HepG2 (cell line): ENCODE results near the gene ATP6V0A1. TPM values are rescaled to one million over a fixed set of nuclear protein-coding genes. Genes with fewer than 3 reads are reported as not detected.
A peak's percentile ranks its signal among the peaks of the same experiment; 100 is the strongest.

Experiments
- CBX1 ChIP-seq: IDR thresholded peaks from one replicate; pipeline ENCODE4 v1.6.1; 2016; ENCODE audit warnings: antibody characterized with exemption, low read depth
- EP300 ChIP-seq, 3 experiments: sonication (generic) in 1 of 3; formaldehyde crosslinking in 1 of 3; IDR thresholded peaks; 2 replicates each; pipeline versions ENCODE4 v1.5.1 to v1.6.1; 2011 to 2020; ENCODE audit warnings: low read depth in 2 of 3, low read length in 2 of 3, borderline replicate concordance in 1 of 3, improper control_type of control experiment in 1 of 3, mild to moderate bottlenecking in 1 of 3, missing genetic modification reagents in 1 of 3, moderate library complexity in 1 of 3
- FOXC1 ChIP-seq: sonication (generic); formaldehyde crosslinking; IDR thresholded peaks from 2 replicates; pipeline ENCODE4 v1.8.0; 2022; ENCODE audit warnings: mild to moderate bottlenecking, missing genetic modification reagents, borderline replicate concordance
- HIVEP1 ChIP-seq: sonication (generic); formaldehyde crosslinking; IDR thresholded peaks from 2 replicates; pipeline ENCODE4 v1.4.0; 2020; ENCODE audit warnings: mild to moderate bottlenecking, missing genetic modification reagents
- IRX3 ChIP-seq: sonication (generic); formaldehyde crosslinking; IDR thresholded peaks from 2 replicates; pipeline ENCODE4 v1.8.1; 2023; ENCODE audit warnings: mild to moderate bottlenecking, low read depth, missing genetic modification reagents, borderline replicate concordance
- KAT2B ChIP-seq: fragments of 150-350 bp; IDR thresholded peaks from 2 replicates; pipeline ENCODE4 v1.6.1; 2014; ENCODE audit warnings: low read depth, low read length, borderline replicate concordance
- KDM2A ChIP-seq: sonication (generic); formaldehyde crosslinking; IDR thresholded peaks from 2 replicates; pipeline ENCODE4 v1.4.0; 2020; ENCODE audit warnings: low read depth, missing genetic modification reagents, borderline replicate concordance
- ONECUT2 ChIP-seq: sonication (generic); formaldehyde crosslinking; IDR thresholded peaks from 2 replicates; pipeline ENCODE4 v1.4.0; 2020; ENCODE audit warnings: missing genetic modification reagents
- PHF20 ChIP-seq: sonication (generic); formaldehyde crosslinking; IDR thresholded peaks from 2 replicates; pipeline ENCODE4 v1.5.0; 2020; ENCODE audit warnings: mild to moderate bottlenecking, missing genetic modification reagents
- RFX3 ChIP-seq: IDR thresholded peaks from 2 replicates; pipeline ENCODE4 v1.6.1; 2016; ENCODE audit warnings: missing biosample characterization, missing genetic modification reagents
- SKI ChIP-seq: fragments of 450-650 bp; IDR thresholded peaks from one replicate; pipeline ENCODE4 v1.6.1; 2018; ENCODE audit warnings: mild to moderate bottlenecking; ENCODE audit not compliant: partially characterized antibody
- THAP9 ChIP-seq: sonication (generic); formaldehyde crosslinking; IDR thresholded peaks from 2 replicates; pipeline ENCODE4; 2020; ENCODE audit warnings: missing genetic modification reagents, mild to moderate bottlenecking, borderline replicate concordance
- TMF1 ChIP-seq: sonication (generic); formaldehyde crosslinking; IDR thresholded peaks from 2 replicates; pipeline ENCODE4 v1.8.1; 2022; ENCODE audit warnings: low read depth, missing genetic modification reagents
- ZNF432 ChIP-seq: sonication (generic); formaldehyde crosslinking; IDR thresholded peaks from 2 replicates; pipeline ENCODE4 v1.5.0; 2020; ENCODE audit warnings: missing genetic modification reagents, mild to moderate bottlenecking, borderline replicate concordance
- ZNF598 ChIP-seq: sonication (generic); formaldehyde crosslinking; IDR thresholded peaks from 2 replicates; pipeline ENCODE4 v1.5.1; 2020; ENCODE audit warnings: mild to moderate bottlenecking, missing genetic modification reagents, borderline replicate concordance
- ZNF629 ChIP-seq: sonication (generic); formaldehyde crosslinking; conservative IDR thresholded peaks from 2 replicates; pipeline ENCODE4 v1.5.0; 2020; ENCODE audit warnings: missing genetic modification reagents
- ZNF639 ChIP-seq: conservative IDR thresholded peaks from 2 replicates; pipeline ENCODE4 v1.6.1; 2018; ENCODE audit warnings: missing genetic modification reagents
- ZNF710 ChIP-seq: sonication (generic); formaldehyde crosslinking; IDR thresholded peaks from 2 replicates; pipeline ENCODE4 v1.5.0; 2020; ENCODE audit warnings: mild to moderate bottlenecking, missing genetic modification reagents, borderline replicate concordance
- ZSCAN12 ChIP-seq: sonication (generic); formaldehyde crosslinking; IDR thresholded peaks from 2 replicates; pipeline ENCODE4 v1.9.0; 2021; ENCODE audit warnings: mild to moderate bottlenecking, missing genetic modification reagents
- ZXDC ChIP-seq: sonication (generic); formaldehyde crosslinking; IDR thresholded peaks from 2 replicates; pipeline ENCODE4 v1.5.0; 2020; ENCODE audit warnings: mild to moderate bottlenecking, missing genetic modification reagents
- polyA plus RNA-seq, 8 experiments: library from polyadenylated mRNA; depleted of rRNA in 3 of 8; stranded (reverse) in 7 of 8; unstranded in 1 of 8; fragments of >200 nt; fragmentation: Illumina TruSeq in 4 of 8; extraction: Trizol in 4 of 8; gene quantifications; 2 replicates each; pipeline versions ENCODE4 v1.2.1 to v1.2.3, GENCODE V29; 2011 to 2016; ENCODE audit warnings: low read depth in 4 of 8, missing spikeins in 1 of 8, mixed read lengths in 1 of 8; ENCODE audit not compliant: insufficient read depth in 1 of 8
- total RNA-seq, 5 experiments: library from RNA; depleted of rRNA; stranded (reverse); fragments of >200 nt; fragmentation: Illumina TruSeq; extraction: Trizol; gene quantifications; 2 replicates each; pipeline ENCODE4 v1.2.3, GENCODE V29; 2016; ENCODE audit warnings: low read depth in 1 of 5

The ATP6V0A1 gene
- total and polyA plus RNA-seq, 2 of the 13 experiments (the other 11 are each of a cell fraction or from before 2014, with no cell fraction given): 27.9 to 54.1 TPM

DNA sequence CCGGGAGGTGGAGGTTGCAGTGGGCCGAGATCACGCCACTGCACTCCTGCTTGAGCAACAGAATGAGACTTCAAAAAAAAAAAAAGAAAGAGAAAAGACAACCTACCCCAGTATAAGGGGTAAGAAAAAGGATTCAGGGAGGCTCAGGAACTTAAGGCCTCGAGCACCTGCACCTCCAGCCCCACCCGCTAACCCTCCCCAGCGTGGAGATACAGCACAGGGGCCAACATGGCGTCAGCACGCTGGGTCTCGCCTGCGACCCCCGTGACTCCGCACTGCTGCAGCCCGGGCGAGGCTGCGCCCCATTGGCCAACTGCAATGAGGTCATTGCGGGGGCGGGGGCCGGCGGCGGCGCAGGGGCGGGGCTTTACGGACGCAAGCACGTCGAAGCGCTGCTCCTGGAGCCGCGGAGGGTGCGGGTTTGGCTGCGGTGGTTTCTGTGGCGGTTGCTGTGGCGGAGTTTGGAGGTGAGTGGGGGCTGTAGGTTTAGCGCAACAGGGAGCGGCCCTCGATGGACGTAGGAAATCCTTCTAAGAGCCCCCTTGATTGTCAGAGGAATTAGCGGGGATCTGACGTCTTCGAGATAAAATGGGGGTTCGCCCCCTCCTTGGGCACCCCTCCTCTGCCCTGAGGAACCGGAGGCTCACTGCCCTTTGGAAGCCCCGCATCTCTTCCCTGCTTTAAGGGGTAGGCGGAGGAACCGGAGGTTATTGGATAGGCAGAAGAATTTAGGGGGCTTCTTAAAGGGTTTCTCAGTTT lies at the start of gene ATP6V0A1 (continued):
- TF ChIP-seq TMF1 (0 out of 2 replicates have a peak, but pooled peaks have one; percentile 54), HIVEP1 (CRISPR knock-in tag) (no peak), PHF20 (peak; percentile 54), SKI (no peak), EP300 (IDR thresholded peaks at IDR 0.05; ENCODE audit: low read depth in 2 of 2, low read length in 2 of 2) (0 out of 4 replicates have a peak, but pooled peaks of 1 of the 2 experiments have one; percentile 20), EP300 (CRISPR knock-in tag; IDR thresholded peaks at IDR 0.05; ENCODE audit: borderline replicate concordance) (no peak), ZNF598 (CRISPR knock-in tag) (no peak), CBX1 (peak; percentile 34), ZNF639 (no peak; the same call in 1 of the 2 replicates), ONECUT2 (CRISPR knock-in tag) (no peak), ZXDC (CRISPR knock-in tag) (no peak), ZNF629 (CRISPR knock-in tag) (no peak), KAT2B (no peak), IRX3 (CRISPR knock-in tag) (no peak), ZNF710 (CRISPR knock-in tag) (no peak), THAP9 (CRISPR knock-in tag) (peak; percentile 56; the same call in 1 of the 2 replicates), FOXC1 (CRISPR knock-in tag) (peak; percentile 56; the same call in 1 of the 2 replicates), ZSCAN12 (CRISPR knock-in tag) (no peak), KDM2A (CRISPR knock-in tag) (peak; percentile 83), RFX3 (no peak), ZNF432 (no peak)
